ENCODE data around the gene NTN5.
"Not testable (repeated sequence)": the region's sequence is repeated elsewhere in the genome, so short reads cannot be mapped to it uniquely, and the experiment has no call there.

NTN5 gene

GRCh38 chr19:48633148-48634035 is 39.4 kb downstream of the NTN5 start:
- TF ChIP-seq CTCF (IDR thresholded peaks at IDR 0.05; ENCODE audit: insufficient read depth, low read length, poor library complexity, severe bottlenecking): no peak
- Histone ChIP-seq H3K4me3 (replicated peaks; ENCODE audit: low read depth, low read length) (peak overlapping the region; percentile 57), H3K27me3 (replicated peaks; ENCODE audit: control insufficient read depth, insufficient read depth, low read length) (no peaks in the 10 kb centered on the region), H3K36me3 (ENCODE audit: control insufficient read depth, insufficient read depth, low read length) (peaks cover 8% of the 10 kb centered on the region)
- DNase-seq (ENCODE audit: extremely low read depth, insufficient read length): no peak

- DNase-seq (ENCODE audit: extremely low read depth, insufficient read length): no peak
- Histone ChIP-seq H3K36me3 (ENCODE audit: control insufficient read depth, insufficient read depth, low read length) (peaks cover 8% of the 10 kb centered on the region), H3K27me3 (replicated peaks; ENCODE audit: control insufficient read depth, insufficient read depth, low read length) (no peaks in the 10 kb centered on the region), H3K4me3 (replicated peaks; ENCODE audit: low read depth, low read length) (no peak overlapping the region)
- TF ChIP-seq CTCF (IDR thresholded peaks at IDR 0.05; ENCODE audit: insufficient read depth, low read length, poor library complexity, severe bottlenecking): no peak
Measured at GRCh38 chr19:48632692-48633147, 40.1 kb downstream of the NTN5 start.

GRCh38 chr19:48632286-48632685 is 40.5 kb downstream of the NTN5 start:
- not testable (repeated sequence) for H3K4me3 ChIP-seq (replicated peaks; ENCODE audit: low read depth, low read length); H3K27me3 ChIP-seq (replicated peaks; ENCODE audit: control insufficient read depth, insufficient read depth, low read length); DNase-seq (ENCODE audit: extremely low read depth, insufficient read length); H3K36me3 ChIP-seq (ENCODE audit: control insufficient read depth, insufficient read depth, low read length)

GRCh38 chr19:48631225-48631624 is 41.6 kb downstream of the NTN5 start:
- Histone ChIP-seq H3K4me3 (replicated peaks; ENCODE audit: low read depth, low read length) (no peak overlapping the region), H3K36me3 (ENCODE audit: control insufficient read depth, insufficient read depth, low read length) (peaks cover 8% of the 10 kb centered on the region)
- DNase-seq (ENCODE audit: extremely low read depth, insufficient read length): no peak

GRCh38 chr19:48630296-48631063 is 42.3 kb downstream of the NTN5 start:
- Histone ChIP-seq H3K36me3 (ENCODE audit: control insufficient read depth, insufficient read depth, low read length) (peaks cover 10% of the 10 kb centered on the region), H3K27me3 (replicated peaks; ENCODE audit: control insufficient read depth, insufficient read depth, low read length) (no peaks in the 10 kb centered on the region), H3K4me3 (replicated peaks; ENCODE audit: low read depth, low read length) (no peak overlapping the region)
- no peak for DNase-seq (ENCODE audit: extremely low read depth, insufficient read length)
- no peak for TF ChIP-seq CTCF (IDR thresholded peaks at IDR 0.05; ENCODE audit: insufficient read depth, low read length, poor library complexity, severe bottlenecking)

More at GRCh38 chr19:48631225-48631624, 41.6 kb downstream of the NTN5 start:
- no peaks in the 10 kb centered on the region for H3K27me3 ChIP-seq (replicated peaks; ENCODE audit: control insufficient read depth, insufficient read depth, low read length)
- TF ChIP-seq CTCF (IDR thresholded peaks at IDR 0.05; ENCODE audit: insufficient read depth, low read length, poor library complexity, severe bottlenecking): no peak

Data from GM06990 (cell line).